GF-D8 (cell line): ENCODE measurements around the gene TC2N.
"Not testable (repeated sequence)": the region's sequence is repeated elsewhere in the genome, so short reads cannot be mapped to it uniquely, and the experiment has no call there.

Experiments used
- DNase-seq: peaks from one replicate; lab custom pipeline; 2025; lab: John Stamatoyannopoulos, UW

The TC2N gene

DNA sequence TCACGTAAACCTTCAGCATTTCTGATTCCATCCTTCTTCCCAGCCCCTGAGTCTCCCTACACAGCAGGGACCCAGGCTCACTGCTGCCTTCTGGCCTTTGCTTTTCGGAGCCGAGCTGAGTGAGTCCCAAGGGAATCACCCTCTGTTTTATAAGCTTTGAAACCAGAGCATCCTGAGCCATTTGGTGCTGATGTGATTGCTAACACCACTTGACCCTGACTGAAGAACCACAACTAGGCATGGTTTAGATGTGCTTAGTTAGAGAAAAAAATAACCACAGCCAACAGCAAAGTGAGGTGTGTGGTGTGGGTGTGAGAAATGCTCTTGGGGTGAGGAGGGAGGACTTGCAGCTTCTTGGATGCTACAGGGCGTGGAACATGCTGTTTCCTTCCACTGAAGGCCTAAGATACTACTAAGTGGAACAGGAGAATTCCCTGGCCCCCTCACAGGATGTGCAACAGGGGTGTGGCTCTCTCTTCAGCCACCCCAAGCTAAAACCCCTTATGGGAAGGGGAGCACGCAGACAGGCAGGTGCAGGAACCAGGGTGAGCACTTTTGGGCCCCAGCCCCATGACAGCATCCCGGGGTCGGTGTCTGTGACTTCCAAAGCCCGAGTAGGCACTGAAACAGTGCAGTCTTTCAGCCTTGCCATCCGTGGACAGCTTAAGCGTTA is at the start of gene TC2N:
TC2N (minus strand) TSS at position 221 of the 673 bp plus-strand sequence. CDS start 53,767 bp downstream, outside the sequence.
- DNase-seq = no peak

DNA sequence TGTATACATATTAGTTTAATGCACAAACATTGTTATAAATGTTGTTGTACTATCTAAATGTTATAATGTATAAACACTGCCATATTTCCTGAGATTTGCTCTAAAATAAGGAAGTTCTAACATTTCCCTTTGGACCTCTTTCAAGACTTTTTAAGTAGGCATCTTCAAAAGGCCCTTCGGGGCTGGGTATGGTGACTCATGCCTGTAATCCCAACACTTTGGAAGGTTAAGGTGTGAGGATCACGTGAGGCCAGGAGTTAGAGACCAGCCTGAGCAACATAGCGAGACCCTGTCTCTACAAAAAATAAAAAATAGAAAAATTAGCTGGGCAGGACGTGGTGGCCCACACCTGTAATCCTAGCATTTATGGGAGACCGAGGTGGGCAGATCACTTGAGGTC is 44.7 kb upstream of the TC2N start:
- no peak for DNase-seq

DNA sequence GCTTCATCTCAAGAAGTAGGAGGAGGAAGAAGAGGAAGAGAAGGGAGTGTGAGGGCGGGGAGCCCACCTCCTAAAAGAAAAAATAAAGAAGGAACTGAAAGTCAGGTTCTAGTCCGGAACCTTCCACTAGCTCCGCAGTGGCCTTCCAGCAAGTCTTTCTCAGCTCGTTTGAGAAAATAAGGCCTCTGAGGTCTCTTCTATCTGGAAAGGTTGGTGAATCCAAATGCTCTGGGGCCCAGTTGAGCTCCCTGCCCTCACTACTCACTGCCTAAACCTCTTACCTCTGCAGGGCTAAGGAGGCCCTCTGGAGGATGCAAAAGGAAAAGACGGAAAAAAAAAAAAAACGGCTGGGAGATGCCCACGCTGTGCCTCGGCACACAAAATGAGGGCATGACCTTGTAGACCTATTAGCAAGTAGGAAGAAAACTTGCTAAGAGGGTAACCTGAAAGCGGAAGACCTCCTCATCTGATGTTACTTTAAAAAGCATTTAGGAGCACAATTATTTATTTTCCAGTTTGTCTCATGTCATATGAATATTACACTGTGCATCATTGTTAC is 44.2 kb upstream of the TC2N start:
- DNase-seq = no peak

DNA sequence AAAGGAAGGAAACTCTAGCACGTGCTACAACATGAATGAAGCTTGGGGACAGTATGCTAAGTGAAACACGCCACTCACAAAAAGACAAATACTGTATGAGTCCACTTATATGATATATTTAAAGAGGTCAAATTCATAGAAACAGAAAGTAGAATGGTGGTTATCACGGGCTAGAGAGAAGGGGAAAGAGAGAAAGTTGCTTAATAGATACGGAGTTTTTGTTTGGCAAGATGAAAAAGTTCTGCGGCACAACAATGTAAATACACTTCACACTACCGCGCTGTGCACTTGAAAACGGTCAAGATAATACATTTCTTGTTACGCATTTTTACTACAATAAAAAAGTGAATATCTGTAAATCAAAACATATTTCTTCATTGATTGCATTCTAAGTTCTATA is 42.9 kb upstream of the TC2N start:
- no peak for DNase-seq

DNA sequence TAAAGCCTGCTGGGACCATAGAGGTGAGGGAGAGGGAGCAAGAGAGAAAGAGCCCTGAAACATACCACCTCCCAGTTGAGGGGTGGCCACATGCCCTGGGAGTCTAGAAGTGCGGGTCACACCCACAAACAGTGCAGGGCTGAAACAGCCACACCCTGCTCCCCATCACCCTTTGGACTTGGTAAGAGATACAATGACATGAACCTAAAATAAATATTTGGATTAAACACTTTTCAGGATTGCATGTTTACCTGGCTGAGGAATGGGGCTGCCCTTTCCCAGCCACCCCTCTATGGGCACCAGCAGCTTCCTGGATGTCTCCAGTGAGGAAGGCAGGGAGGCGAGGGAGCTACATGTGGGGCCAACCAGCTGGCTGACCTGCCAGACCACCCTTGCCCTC is 39.0 kb upstream of the TC2N start:
- DNase-seq = no peak

DNA sequence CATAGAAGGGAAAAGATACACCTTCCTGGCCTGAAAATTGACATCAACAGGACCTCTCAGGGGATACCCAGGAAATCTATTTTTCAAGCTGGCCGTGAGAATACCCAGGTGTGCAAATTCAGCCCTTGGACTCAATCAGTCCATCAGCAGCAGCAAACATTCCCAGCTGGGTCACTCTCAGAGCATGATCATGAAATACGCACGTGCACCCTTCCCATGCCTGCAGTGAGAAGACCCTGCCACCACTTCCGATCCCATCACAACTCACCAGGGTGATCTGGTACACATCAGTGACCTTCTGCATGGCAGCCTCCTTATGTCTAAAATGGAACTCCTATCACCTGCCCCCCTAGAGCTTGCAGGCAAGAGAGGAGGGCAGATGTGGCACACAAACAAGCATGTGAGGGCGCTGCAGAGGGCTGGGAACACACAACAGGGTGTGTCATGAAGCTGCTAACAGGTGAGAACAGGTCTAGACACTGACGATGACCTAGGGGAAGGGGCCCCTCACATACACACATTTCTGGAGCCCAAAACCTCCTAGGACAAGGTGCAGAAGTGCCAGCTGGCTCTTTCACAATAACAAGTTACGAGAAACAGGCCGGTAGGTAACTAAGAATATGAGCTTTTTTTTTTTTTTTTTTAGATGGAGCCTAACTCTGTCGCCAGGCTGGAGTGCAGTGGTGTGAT is 37.8 kb upstream of the TC2N start:
- no peak for DNase-seq

DNA sequence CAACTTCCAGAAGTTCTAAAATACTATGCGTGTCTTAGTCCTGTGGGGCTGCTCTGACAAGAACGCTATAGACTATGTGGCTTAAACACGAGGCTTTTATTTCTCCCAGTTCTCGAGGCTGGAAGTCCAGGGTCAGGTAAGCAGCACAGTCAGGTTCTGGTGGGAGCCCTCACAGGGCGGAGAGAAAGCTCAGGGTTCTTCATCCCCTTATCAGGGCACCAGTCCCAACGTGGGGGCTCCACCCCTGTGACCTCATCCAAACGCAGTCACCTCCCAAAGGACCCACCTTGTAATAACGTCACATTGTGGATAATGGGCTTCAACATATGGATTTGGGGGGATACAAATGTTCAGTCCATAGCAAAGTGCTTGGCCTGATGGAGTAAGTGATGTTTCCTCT is 37.1 kb upstream of the TC2N start:
- no peak for DNase-seq

DNA sequence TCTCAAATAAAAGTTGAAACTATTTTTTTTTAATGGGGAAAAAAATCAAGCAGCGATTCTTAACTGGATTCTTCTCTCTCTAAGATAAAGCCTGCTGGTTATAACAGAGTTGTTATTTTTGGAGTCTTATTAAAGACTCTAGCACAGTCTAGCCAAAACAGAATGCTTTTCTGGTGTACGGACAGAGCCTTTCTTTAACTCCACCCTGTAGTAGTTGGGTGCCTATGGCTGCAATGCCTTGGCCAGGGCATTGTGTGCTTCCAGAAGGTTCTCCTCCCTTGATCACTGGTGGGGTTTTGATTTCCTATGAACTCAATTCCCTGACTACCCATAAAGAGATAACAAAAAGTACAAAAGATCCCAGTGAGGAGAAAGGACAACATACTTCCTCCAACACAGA is 35.7 kb upstream of the TC2N start:
- no peak for DNase-seq

DNA sequence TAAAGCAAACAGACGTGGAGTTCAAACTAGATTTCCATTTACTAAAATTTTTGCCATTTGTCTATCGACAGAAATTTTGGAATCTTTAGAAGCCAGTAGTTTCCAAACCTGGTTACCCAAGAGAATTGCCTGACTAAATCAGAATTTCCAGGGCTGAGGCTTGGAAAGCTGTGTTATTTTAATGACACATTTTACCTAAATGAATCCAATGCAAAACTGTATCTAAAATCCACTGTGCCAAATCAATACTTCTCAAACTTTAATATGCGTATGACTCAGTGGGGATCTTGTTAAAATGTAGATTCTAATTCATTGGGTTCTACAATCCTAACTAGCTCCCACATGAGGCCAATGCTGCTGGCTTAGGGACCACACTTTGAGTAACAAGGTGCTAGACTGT is 35.0 kb upstream of the TC2N start:
- DNase-seq = no peak

DNA sequence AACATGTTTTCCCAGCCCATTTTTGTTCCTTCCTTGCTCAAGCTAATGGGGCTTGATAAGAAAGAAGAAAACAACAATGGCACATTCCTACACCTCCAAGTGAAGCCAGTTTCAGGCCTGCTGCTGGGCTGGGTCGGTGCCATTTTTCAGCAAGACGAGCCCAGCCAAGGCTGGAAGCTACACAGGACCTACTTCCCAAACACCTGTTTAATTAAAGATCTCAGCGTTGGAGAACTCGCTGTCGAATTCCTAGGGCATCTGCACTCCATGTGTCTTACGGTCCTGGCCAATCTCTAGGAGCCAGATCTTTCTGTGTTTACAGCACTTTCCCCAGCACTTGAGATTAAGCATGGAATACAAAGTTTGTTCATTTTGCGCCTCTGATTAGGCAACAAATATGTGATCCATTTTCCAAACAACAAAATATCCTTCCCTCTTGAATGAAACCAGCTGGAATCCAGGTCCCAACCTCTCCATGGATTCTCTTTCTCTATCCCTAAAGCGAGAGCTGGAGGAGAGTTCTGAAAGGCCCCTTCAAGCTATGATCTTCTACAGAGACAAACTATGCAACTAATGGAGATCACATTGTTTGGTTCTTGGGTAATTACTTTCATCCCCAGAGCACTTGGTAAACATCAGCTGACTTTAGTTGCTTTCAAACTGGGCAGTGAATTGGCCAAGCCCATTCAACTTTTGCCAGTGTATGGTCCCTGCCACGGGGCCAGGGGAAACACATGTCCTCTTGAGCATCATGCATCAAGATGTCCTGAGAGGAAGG is 34.3 kb upstream of the TC2N start:
- DNase-seq = no peak

DNA sequence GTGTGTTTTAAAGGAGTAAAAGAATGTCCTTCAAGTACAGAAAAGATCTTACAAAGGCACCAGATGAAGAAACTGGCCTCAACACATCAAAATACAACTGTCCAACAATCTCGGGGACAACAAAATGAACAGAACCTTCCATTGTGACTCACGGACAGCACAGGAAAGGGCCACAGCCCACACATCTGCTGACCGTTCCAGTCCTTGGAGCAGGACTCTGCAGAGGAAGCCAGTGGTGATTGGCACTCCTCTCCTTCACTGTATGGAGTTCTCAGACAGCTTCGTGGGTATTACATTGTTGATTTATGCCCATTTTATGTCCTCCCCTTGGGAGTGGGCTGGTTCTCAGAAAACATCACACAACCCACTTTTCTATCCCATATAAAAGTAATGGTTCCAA is 32.5 kb upstream of the TC2N start:
- no peak for DNase-seq

DNA sequence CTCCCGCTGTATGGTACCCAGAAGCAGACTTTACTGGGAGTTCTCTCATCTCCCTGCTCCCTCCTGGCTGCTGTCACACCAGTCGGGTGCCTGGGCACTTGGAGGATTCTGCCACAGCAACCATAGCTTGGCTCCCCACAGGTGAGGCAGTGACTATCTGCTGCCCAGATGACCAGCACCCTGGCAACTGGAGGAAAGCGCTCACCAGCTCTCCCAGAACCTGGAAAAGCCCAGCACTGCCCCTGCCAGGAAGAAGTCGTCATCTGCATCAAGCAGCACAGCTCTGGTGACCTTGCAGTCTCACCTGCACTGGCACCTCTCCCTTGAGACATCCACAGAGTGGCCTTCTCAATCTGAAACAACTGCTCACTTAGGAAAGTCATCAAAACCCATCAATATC is 31.9 kb upstream of the TC2N start:
- DNase-seq = no peak

DNA sequence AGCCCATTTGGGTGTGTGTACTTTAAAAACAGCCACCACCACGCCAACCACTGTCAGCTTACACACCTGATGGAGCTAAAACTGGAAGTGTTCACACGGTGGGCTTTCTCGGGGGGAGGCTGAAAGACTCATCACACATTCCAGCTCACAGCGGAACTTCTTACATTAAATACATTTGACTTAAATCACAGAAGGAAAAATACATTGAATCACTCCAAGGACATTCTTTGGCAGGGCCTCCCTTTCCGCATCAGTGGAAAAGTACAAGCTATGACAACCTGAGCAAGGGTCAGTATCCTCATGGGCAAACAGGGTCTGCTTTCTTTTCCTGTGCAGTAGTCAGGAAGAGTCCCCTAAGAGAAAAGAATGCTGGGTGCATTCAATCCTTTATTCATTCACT is 31.0 kb upstream of the TC2N start:
- DNase-seq = no peak

DNA sequence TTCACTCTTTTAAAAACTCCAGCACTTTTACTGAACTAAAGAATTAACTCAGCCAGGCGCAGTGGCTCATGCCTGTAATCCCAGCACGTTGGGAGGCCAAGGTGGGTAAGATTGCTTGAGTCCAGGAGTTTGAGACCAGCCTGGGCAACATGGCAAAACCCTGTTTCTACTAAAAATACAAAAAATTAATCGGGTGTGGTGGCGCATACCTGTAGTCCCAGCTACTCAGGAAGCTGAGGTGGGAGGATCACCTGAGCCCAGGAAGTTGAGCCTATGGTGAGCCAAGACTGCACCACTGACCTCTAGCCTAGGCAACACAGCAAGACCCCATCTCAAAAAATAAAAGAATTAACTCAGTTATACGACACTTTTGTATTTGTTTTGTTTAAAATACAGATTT is 30.4 kb upstream of the TC2N start:
- not testable (repeated sequence) for DNase-seq

DNA sequence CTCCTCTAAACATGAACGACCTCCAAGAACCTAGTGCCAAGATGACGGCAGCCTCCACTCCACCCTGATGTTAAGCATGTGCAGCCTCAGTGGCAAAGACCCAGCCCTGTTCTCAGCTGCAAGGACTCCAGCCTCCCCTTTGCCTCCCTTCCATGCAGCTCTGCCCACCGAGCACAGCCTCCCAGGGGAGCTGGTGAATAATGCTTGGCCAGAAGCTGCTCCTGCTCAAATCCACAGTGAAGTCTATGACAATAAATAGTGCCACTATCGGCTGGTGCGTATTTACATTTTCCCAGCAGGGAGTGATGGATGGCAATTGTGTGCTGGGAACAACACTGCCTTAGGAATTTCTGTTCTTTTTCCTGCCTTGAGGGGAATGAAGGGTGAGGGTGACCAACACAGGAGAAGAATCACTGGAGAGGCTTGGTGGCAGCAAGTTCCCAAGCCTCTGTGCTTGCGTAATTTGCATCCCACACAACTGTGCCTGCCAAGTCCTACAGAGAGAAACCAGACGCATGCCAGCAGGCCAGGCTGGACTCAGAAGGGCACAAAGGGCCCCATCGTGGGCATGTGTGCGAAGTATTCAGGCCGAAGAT is 29.9 kb upstream of the TC2N start:
- no peak for DNase-seq

DNA sequence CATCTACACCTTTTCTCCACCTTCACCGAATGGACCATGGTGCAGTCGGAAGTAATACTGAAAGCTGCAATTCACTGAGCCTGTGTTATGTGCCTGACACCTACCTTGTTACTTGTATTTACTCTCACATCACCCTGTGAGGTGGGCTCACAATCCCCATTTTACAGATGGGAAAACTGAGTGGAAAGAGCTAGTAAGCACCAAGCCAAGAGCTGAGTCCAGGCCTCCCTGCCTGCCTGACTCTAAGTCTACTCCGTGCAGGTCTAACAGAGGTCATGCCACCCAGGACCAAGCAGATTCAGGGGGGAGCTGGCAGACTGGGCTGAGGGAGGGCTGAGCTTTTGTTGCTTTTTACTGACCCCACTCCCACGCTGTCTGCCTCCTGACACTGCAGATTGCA is 29.1 kb upstream of the TC2N start:
- no peak for DNase-seq

DNA sequence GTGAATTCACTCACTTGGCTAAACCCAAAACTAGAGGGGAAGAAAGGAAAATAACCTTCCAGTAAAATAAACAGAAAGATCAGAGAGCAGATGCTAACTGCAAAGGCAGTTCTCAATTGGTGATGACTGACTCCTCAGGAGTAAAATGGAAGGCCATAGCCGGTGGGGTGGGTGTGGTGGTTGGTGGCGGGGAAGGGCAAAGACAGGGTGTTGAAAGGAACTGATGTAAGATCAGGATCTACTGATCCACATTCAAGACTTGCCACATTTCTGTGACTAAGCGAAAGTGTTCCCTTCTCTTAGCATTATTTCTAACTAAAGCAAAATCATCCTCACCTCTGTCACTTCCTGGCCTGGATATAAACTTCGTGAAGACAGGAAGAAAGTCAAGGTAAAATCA is 26.3 kb upstream of the TC2N start:
- no peak for DNase-seq

DNA sequence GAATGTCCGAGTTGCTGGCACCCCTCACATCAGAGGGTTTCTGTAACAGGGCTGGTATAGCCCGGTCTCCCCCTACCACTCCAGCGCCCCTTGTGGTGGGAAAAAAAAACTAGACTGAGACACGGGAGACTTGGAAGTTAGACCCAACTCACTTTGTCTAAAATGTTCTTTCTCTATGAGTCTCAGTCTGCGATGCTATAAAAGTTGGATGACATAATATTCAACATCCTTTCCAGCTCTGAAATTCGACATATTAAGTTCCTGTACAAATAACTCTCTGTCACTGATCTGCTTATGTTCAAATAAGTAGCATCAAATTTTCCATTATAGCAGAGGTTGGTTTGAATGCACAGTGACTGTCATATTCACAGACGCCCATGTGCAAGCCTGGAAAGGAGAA is 25.7 kb upstream of the TC2N start:
- no peak for DNase-seq

DNA sequence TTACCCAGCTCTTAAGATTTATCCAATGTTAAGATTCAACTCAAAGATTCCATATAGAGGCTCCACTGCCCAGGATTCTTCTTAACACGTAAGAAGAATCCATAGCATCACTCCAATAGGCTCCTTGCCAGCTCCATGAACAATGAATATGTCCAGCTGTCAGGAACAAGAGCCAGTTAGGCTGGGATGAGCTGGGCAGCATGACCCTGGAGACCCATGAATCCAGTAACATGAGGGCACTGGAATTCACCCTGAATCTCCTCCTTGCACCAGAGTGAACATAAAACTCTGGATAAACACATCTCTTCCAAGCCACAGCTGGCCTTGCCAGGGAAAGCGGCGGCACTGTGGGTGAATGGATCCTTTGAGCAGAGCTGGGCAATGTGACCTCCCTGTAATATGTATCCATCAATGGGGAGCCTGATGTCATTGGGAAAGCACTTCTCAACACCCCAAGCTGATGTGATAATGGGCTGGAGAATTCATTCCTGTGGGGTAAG is 24.4 kb upstream of the TC2N start:
- no peak for DNase-seq

DNA sequence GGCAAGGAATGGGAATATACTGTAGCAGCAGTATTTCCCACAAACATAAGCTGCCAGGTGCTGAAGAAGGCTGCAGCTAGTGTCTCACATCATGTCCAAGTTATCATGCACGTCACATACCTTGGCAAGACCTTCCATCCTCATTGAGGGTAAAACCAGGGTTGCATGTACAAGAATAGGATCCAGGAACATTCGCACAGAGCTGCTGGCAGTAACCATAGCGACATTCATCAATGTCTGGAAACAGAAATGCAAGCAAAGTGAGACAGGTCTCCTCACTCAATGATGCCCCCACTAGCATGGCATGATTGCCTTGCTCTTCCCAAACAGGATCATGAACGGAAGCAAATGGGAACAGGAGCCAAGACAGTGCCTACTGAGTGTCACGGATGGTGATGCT is 23.8 kb upstream of the TC2N start:
- DNase-seq = no peak

DNA sequence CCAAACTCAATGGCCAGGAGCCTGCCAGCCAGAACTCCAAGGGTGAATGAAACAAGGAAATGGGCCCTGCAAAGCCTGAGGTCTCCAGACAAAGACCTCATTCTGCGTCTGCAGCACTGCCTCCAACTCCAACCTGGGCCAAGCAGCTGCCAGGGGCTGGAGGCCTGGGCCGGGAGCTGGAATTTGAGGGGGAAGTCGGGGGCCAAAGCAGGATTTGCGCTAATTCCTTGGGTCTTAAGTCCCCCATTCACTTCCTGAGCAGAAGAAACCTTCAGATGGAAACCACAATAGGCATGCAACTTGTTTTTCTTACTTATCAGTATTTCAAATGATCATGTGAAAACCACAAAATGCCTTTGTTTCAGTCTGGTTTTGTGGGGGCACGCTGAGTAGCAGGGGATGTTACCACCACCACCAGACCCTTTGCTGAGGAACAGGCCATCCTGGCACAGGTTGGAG is 23.0 kb upstream of the TC2N start:
- DNase-seq = no peak
